Adipocyte (in vitro differentiated cells): Measurements from ENCODE around the gene HOXB2.

Source experiments
- DNase-seq: peaks from one replicate; pipeline ENCODE4 v3.0.0-alpha.2; 2015; ENCODE audit warnings: low read depth
- H3K27me3 ChIP-seq: replicated peaks from 2 replicates; pipeline ENCODE4 v1.7.0; 2013; ENCODE audit warnings: mild to moderate bottlenecking, low read length, moderate library complexity; ENCODE audit not compliant: control insufficient read depth, insufficient read depth
- H3K36me3 ChIP-seq: 2 replicates; pipeline ENCODE4 v1.7.0; 2013; ENCODE audit warnings: low read length, mild to moderate bottlenecking, moderate library complexity; ENCODE audit not compliant: control insufficient read depth, insufficient read depth, severe bottlenecking
- H3K4me1 ChIP-seq: 2 replicates; pipeline ENCODE4 v1.7.0; 2013; ENCODE audit warnings: mild to moderate bottlenecking, low read length, moderate library complexity; ENCODE audit not compliant: control insufficient read depth, insufficient read depth
- H3K4me3 ChIP-seq: 2 replicates; pipeline ENCODE4 v1.7.0; 2013; ENCODE audit warnings: mild to moderate bottlenecking, low read length, moderate library complexity
- H3K9ac ChIP-seq: 2 replicates; pipeline ENCODE4 v1.7.0; 2013; ENCODE audit warnings: mild to moderate bottlenecking, low read length, moderate library complexity
- H3K9me3 ChIP-seq: 2 replicates; pipeline ENCODE4 v1.7.0; 2013; ENCODE audit warnings: mild to moderate bottlenecking, low read length, moderate library complexity; ENCODE audit not compliant: control insufficient read depth

HOXB2 gene

GRCh38 chr17:48588074-48588415 lies 43.1 kb upstream of the HOXB2 start:
- Histone ChIP-seq H3K4me3 (no peak overlapping the region), H3K9ac (peak overlapping the region; percentile 97), H3K4me1 (peaks cover 34% of the 10 kb centered on the region), H3K27me3 (no peaks in the 10 kb centered on the region), H3K36me3 (peaks cover 4% of the 10 kb centered on the region), H3K9me3 (no peaks in the 10 kb centered on the region)
- DNase-seq = no peak

GRCh38 chr17:48587276-48588073 lies 42.6 kb upstream of the HOXB2 start:
- H3K4me1 ChIP-seq = peaks cover 40% of the 10 kb centered on the region
- H3K27me3 ChIP-seq = no peaks in the 10 kb centered on the region
- DNase-seq = no peak
- no peaks in the 10 kb centered on the region for H3K9me3 ChIP-seq
- H3K9ac ChIP-seq = peak overlapping the region; percentile 97
- H3K36me3 ChIP-seq = peaks cover 4% of the 10 kb centered on the region
- H3K4me3 ChIP-seq = no peak overlapping the region

- peak overlapping the region; percentile 90 for H3K4me3 ChIP-seq
- H3K4me1 ChIP-seq = peaks cover 42% of the 10 kb centered on the region
- H3K36me3 ChIP-seq = peaks cover 4% of the 10 kb centered on the region
- H3K9ac ChIP-seq = peak overlapping the region; percentile 97
- DNase-seq = no peak
- no peaks in the 10 kb centered on the region for H3K27me3 ChIP-seq
- H3K9me3 ChIP-seq = no peaks in the 10 kb centered on the region
Observed at GRCh38 chr17:48586355-48587258, 41.7 kb upstream of the HOXB2 start.

- Histone ChIP-seq H3K36me3 (no peaks in the 10 kb centered on the region), H3K4me1 (peaks cover 56% of the 10 kb centered on the region), H3K4me3 (peak overlapping the region; percentile 90), H3K27me3 (no peaks in the 10 kb centered on the region), H3K9ac (peak overlapping the region; percentile 47), H3K9me3 (no peaks in the 10 kb centered on the region)
- DNase-seq = no peak
Observed at GRCh38 chr17:48584223-48584741, 39.4 kb upstream of the HOXB2 start.

- no peaks in the 10 kb centered on the region for H3K36me3 ChIP-seq
- H3K9ac ChIP-seq = peak overlapping the region; percentile 47
- no peaks in the 10 kb centered on the region for H3K27me3 ChIP-seq
- H3K4me3 ChIP-seq = peak overlapping the region; percentile 90
- H3K4me1 ChIP-seq = peaks cover 61% of the 10 kb centered on the region
- H3K9me3 ChIP-seq = no peaks in the 10 kb centered on the region
- DNase-seq = no peak
Observed at GRCh38 chr17:48583708-48584222, 38.9 kb upstream of the HOXB2 start.

GRCh38 chr17:48582750-48583069 lies 37.8 kb upstream of the HOXB2 start:
- peaks cover 54% of the 10 kb centered on the region for H3K4me1 ChIP-seq
- no peaks in the 10 kb centered on the region for H3K36me3 ChIP-seq
- H3K27me3 ChIP-seq = no peaks in the 10 kb centered on the region
- no peaks in the 10 kb centered on the region for H3K9me3 ChIP-seq
- peak overlapping the region; percentile 90 for H3K4me3 ChIP-seq
- peak overlapping the region; percentile 91 for H3K9ac ChIP-seq
- no peak for DNase-seq

GRCh38 chr17:48579760-48580554 lies 35.0 kb upstream of the HOXB2 start:
- DNase-seq = no peak
- peak overlapping the region; percentile 91 for H3K9ac ChIP-seq
- H3K4me3 ChIP-seq = peak overlapping the region; percentile 90
- no peaks in the 10 kb centered on the region for H3K27me3 ChIP-seq
- no peaks in the 10 kb centered on the region for H3K9me3 ChIP-seq
- no peaks in the 10 kb centered on the region for H3K36me3 ChIP-seq
- peaks cover 54% of the 10 kb centered on the region for H3K4me1 ChIP-seq

- no peaks in the 10 kb centered on the region for H3K36me3 ChIP-seq
- H3K4me3 ChIP-seq = peak overlapping the region; percentile 90
- no peak for DNase-seq
- H3K9ac ChIP-seq = peak overlapping the region; percentile 93
- H3K4me1 ChIP-seq = peaks cover 56% of the 10 kb centered on the region
- H3K9me3 ChIP-seq = no peaks in the 10 kb centered on the region
- H3K27me3 ChIP-seq = no peaks in the 10 kb centered on the region
Observed at GRCh38 chr17:48579471-48579759, 34.5 kb upstream of the HOXB2 start.

GRCh38 chr17:48578616-48579470 lies 33.9 kb upstream of the HOXB2 start:
- Histone ChIP-seq H3K4me1 (peaks cover 56% of the 10 kb centered on the region), H3K36me3 (no peaks in the 10 kb centered on the region), H3K9ac (peak overlapping the region; percentile 93), H3K27me3 (no peaks in the 10 kb centered on the region), H3K4me3 (peak overlapping the region; percentile 87), H3K9me3 (no peaks in the 10 kb centered on the region)
- DNase-seq = no peak

- no peaks in the 10 kb centered on the region for H3K27me3 ChIP-seq
Observed at GRCh38 chr17:48577946-48578615, 33.2 kb upstream of the HOXB2 start, which contains the start of gene HOXB4. Gene HOXB4, minus strand, starts transcription at chr17:48578350. Its CDS starts 31 bp downstream, at chr17:48578319.

More at GRCh38 chr17:48577946-48578615, 33.2 kb upstream of the HOXB2 start, which contains the start of gene HOXB4:
- H3K9me3 ChIP-seq = no peaks in the 10 kb centered on the region
- H3K4me1 ChIP-seq = peaks cover 62% of the 10 kb centered on the region
- peak within 1 kb of the TSS; percentile 93 for H3K9ac ChIP-seq
- DNase-seq = no peak
- no peaks in the 10 kb centered on the region for H3K36me3 ChIP-seq
- peak within 1 kb of the TSS; percentile 87 for H3K4me3 ChIP-seq
